GM06990 (cell line): ENCODE results near the gene JAKMIP2.

ENCODE experiments used
- DNase-seq: peaks from one replicate; pipeline ENCODE4 v3.0.0-alpha.2; 2011; ENCODE audit not compliant: insufficient read length; ENCODE audit errors: extremely low read depth
- H3K27me3 ChIP-seq: replicated peaks from 2 replicates; pipeline ENCODE4 v1.6.0; 2011; ENCODE audit warnings: low read length; ENCODE audit not compliant: control insufficient read depth, insufficient read depth
- H3K36me3 ChIP-seq: 2 replicates; pipeline ENCODE4 v1.5.1; 2011; ENCODE audit warnings: low read length; ENCODE audit not compliant: control insufficient read depth, insufficient read depth
- H3K4me3 ChIP-seq: replicated peaks from 2 replicates; pipeline ENCODE4 v1.5.1; 2011; ENCODE audit warnings: low read depth, mild to moderate bottlenecking, control low read depth, low read length
- TF ChIP-seq, protein P1 (sequence below): IDR thresholded peaks from 2 replicates; pipeline ENCODE4 v1.5.1; 2011; ENCODE audit warnings: low read length, control low read depth, mild to moderate bottlenecking, inconsistent platforms; ENCODE audit not compliant: insufficient read depth, poor library complexity, severe bottlenecking

JAKMIP2 gene

DNA sequence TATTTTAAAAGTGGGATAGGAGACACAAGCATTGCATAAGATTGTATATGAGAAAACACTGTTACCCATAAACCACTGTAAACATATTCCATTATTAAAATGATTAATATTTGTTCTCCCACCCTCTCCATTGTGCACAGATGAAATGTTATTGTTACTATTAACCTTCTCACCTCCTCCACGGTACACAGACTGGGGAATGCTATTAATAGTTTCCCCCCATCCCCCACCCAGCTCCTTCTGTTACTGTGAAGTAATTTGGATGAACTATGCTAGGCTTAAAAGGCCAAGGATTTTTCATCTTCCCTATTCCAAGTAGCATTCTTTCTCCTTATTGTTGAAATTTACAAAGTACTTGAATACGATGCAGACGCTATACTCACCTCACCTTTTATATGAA, 91.4 kb downstream of the JAKMIP2 start:
- Histone ChIP-seq H3K4me3 (no peak overlapping the region), H3K27me3 (no peaks in the 10 kb centered on the region), H3K36me3 (no peaks in the 10 kb centered on the region)
- TF ChIP-seq, protein P1, sequence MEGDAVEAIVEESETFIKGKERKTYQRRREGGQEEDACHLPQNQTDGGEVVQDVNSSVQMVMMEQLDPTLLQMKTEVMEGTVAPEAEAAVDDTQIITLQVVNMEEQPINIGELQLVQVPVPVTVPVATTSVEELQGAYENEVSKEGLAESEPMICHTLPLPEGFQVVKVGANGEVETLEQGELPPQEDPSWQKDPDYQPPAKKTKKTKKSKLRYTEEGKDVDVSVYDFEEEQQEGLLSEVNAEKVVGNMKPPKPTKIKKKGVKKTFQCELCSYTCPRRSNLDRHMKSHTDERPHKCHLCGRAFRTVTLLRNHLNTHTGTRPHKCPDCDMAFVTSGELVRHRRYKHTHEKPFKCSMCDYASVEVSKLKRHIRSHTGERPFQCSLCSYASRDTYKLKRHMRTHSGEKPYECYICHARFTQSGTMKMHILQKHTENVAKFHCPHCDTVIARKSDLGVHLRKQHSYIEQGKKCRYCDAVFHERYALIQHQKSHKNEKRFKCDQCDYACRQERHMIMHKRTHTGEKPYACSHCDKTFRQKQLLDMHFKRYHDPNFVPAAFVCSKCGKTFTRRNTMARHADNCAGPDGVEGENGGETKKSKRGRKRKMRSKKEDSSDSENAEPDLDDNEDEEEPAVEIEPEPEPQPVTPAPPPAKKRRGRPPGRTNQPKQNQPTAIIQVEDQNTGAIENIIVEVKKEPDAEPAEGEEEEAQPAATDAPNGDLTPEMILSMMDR: no peak
- no peak for DNase-seq

DNA sequence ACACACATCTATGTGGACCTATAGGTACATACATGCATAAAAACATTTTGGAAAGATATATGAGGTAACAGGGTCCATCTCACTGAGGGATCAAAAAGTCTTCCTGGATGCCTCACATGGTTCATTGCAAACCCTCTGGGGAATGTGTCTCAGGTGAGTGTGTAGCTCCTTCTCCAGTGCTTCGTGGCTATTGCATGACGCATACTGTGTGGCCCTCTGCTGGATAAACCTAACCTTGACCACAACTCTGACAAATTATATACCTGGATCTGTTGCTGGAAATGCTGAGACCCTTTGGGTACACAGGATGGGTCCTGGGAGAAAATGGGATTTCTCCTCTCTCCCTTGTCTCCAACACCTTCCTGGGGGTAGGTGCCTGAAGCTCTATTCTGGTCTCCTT, 91.9 kb downstream of the JAKMIP2 start:
- no peak for DNase-seq
- H3K4me3 ChIP-seq: no peak overlapping the region
- no peaks in the 10 kb centered on the region for H3K27me3 ChIP-seq
- TF ChIP-seq, protein P1: peak; percentile 28
- no peaks in the 10 kb centered on the region for H3K36me3 ChIP-seq

DNA sequence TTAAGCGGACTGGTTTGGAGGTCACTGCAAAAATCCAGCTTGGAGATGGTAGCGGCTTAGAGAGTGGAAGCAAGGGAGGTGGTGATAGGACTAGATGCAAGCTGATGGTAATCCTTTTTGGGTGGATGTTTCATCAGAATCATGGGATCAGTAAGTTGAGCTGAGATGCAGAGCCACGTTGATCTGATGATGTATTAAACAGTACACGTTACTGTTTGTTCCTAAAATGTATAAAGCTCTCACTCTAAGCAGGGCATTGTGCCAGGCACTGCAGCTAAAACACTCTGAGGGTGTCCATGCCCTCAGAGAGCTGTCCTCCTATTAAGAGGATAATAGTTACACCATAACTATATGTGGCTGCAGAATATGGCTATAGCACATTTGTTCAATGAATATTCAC, 93.1 kb downstream of the JAKMIP2 start:
- H3K27me3 ChIP-seq: no peaks in the 10 kb centered on the region
- H3K36me3 ChIP-seq: no peaks in the 10 kb centered on the region
- no peak for DNase-seq
- no peak overlapping the region for H3K4me3 ChIP-seq
- TF ChIP-seq, protein P1: no peak

DNA sequence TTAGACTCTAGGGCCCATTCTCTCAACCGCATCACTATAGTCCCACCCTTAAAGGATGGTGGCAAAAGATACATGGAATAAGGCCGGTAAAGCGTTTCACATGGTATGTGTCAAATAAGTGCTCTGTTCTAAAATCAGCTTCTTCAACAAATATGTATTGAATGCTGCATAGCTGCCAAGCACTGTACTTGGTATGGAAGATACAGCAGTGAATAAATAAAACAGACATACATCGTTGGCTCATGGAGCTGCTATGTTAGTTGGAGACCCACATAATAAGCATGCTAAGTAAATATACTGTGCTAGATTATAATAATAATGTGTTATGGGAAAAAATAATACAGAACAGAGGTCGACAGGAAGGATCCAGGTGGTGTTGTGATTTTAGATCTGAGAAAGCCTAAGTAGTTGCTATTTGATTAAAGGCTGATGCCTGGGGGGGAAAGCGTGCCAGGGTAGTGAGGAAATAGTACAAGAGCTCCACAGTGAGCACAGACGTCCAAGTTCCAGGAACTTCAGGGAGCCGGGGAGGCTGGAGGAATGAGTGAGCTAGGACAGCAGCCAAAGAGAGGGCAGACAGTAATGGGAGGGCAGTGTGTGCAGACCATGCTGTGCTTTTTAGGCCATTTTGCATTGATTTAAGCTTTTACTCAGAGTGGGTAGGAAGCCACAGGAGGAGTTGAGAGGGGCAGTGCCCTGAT, 93.7 kb downstream of the JAKMIP2 start:
- no peak for DNase-seq
- no peak overlapping the region for H3K4me3 ChIP-seq
- no peaks in the 10 kb centered on the region for H3K36me3 ChIP-seq
- TF ChIP-seq, protein P1: no peak
- H3K27me3 ChIP-seq: no peaks in the 10 kb centered on the region

DNA sequence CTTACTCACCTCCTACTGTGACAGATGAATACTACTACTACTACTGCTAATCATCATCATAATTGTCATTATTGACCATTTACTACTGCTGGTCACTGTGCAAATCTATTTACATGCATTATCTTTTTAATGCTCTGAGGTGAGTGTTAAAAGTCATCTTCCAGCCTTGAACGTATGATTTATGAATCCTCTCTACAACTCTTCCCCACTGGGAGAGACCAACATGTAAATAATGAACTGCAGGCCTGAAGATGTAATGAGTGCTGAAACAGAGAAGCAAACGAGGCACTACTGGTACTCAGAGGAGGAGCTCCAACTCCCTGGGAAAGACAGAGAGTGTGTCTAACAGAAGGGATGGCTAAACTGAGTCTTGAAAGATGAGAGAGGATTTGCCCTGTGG, 95.4 kb downstream of the JAKMIP2 start:
- DNase-seq: no peak
- Histone ChIP-seq H3K27me3 (no peaks in the 10 kb centered on the region), H3K4me3 (no peak overlapping the region), H3K36me3 (no peaks in the 10 kb centered on the region)
- TF ChIP-seq, protein P1: no peak

DNA sequence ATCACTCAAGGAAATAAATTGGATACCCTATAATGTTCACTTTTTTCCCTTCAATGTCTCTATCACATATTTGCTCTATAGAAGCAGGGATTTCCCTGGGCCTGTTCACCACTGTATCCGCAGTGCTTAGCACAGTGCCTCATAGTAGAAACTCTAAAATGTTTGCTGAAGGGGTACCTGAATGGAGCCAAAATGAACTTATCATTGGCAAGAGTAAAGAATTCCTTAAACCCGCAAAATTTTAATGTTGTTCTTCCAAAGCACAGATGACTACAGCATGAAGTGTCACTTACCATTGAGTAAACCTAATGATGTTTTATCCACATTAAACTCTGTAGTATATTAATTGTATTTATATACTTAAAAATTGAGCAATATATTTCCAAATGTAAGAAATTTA, 96.1 kb downstream of the JAKMIP2 start:
- Histone ChIP-seq H3K4me3 (no peak overlapping the region), H3K27me3 (no peaks in the 10 kb centered on the region), H3K36me3 (no peaks in the 10 kb centered on the region)
- TF ChIP-seq, protein P1: no peak
- no peak for DNase-seq
